Ammon's horn (tissue), 1 donor: Measurements from ENCODE around the gene MED10.
"Not testable (repeated sequence)": the region's sequence is repeated elsewhere in the genome, so short reads cannot be mapped to it uniquely, and the experiment has no call there.

ENCODE experiments used
- DNase-seq: peaks from one replicate; pipeline ENCODE4 v3.0.0-alpha.2; 2016; ENCODE audit warnings: low spot score

Gene MED10

DNA sequence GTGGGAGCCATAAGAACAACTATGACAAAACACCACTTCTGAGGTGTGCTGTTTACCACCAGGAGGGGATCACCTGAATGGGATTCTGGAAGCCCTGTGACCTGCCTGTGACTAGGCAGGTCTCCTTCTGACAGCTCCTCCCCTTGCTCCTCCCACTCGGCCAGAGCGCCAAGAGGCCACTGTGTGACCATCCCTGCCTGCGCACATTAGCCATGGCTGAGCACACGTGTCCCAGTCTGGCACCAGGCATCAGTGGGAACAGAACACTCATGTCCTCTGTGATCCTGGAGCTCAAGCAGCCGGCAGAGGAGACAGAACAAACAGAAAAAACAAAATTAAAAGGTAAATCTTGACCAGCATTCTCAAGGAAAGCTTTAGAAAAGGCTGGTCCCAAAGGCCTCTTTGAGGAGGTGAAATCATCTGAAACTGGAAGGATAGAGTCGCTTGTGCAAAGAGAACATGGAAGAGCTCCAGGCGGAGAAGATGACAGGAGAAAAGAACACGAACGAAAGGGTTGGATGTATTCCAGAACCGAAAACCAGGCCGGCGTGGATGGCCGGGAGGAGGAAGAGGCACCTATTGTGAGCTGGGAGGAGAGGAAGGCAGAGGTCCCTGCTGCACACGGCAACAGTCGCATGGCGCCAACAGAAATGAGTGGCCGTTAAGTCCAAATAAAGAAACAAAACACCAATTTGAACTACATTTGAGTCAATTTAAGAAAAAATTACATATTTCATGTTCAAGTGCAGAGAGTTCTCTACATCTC, 5.1 kb downstream of the MED10 start:
- DNase-seq = no peak

DNA sequence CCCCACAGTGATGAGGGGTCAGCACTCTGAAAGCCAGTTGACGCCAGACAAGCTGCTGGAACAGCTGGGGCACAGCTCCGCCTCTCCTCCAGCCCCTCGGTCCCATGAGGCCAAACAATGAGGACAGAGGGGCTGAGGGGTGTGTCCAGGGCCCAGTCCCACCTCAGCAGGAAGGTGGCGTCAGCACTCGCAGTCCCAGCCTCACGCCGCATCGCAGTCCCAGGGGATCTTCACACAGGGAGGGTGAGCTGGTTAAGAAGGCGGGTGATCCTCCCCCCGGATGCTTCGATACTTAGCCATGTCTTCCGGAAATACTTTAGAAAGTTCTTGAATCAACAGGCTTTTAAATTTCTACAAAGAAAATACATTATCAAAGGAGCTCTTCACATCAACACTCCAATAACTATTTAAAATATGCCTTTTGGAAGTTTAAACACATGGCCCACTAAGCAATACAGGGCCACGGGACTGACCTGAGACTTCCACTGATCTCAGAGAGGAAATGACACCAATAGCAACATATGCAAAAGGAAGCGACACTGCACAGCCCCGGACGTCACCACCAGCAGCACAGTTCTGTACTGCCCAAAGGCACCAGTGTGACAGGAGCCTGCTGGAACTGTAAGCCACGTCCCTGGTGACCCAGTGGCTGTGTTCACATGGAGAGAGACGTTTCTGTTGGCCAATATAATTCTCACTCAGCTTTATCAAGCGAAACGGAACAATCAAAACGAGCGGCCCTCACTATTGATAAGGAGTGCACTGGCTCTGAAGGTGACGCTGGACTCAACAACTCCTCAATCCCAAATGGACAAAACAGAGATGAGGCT, 5.9 kb downstream of the MED10 start:
- DNase-seq = no peak

GRCh38 chr5:6371079-6371810, 7.1 kb downstream of the MED10 start:
- no peak for DNase-seq

DNA sequence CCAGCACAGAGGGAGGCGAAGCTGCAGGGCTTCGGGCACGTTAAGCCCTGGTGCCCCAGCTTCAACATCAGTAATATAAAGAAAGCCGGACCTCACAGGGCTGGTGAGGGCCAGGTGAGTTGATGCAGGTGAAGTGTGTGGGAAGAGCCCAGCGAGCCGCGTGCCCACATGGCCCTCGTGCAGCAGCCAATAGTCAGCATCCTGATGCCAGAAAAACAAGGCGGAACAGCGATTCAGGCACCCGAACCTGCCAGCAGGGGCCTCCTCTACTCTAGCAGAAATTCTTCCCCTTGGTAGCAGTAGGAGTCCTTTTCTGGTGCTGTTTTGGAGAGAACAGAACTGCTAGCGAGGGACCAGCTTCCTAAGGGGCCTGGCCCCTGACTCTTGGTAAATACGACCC, 7.8 kb downstream of the MED10 start:
- DNase-seq = no peak

DNA sequence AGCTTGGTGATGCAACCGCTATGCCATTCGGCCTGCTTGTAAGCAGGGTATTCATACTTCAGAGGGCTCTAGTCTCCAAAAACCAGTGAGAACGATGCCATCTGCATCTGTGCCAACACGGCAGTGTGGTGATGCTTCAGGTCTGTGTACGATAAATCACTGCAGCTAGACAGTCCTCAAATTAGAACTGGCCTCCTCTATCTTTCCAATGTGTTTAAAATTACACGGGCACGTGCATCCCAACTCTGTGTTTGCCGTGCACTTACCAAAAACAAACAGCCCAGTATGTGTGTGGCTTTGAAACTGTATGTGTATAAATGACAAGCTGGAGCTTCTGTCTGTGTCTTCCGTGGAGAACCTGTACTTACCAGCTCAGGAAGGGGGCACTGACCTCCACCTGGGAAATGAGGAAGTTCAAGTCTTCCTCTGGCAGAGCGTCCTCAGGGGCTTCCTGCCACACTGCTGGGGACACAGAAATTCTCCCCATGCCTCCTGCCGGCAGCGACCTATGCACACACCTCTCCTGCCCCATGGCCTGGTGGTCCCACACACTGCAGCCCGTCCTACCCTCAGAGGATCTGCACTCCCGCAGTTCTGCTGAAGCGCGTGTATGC, 12.3 kb downstream of the MED10 start:
- peak; percentile 49 for DNase-seq

- DNase-seq = no peak
These were observed 13.0 kb downstream of the MED10 start for GRCh38 chr5:6365142-6365976.

DNA sequence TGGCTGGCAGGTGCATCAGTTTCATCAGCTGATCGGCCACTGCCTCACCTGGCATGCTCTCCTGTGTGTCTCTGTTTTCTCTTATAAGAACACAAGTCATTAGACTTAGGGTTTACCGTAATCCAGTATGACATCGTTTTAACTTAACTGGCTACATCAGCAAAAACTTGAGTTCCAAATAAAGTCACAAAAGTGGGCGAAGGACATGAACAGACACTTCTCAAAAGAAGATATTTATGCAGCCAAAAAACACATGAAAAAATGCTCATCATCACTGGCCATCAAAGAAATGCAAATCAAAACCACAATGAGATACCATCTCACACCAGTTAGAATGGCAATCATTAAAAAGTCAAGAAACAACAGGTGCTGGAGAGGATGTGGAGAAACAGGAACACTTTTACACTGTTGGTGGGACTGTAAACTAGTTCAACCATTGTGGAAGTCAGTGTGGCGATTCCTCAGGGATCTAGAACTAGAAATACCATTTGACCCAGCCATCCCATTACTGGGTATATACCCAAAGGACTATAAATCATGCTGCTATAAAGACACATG, 14.8 kb downstream of the MED10 start:
- DNase-seq = not testable (repeated sequence)

GRCh38 chr5:6362846-6363245, 15.5 kb downstream of the MED10 start:
- no peak for DNase-seq

- no peak for DNase-seq
These were observed 17.2 kb downstream of the MED10 start for GRCh38 chr5:6361101-6361500.

- DNase-seq = no peak
These were observed 17.8 kb downstream of the MED10 start for GRCh38 chr5:6360323-6361072.

- DNase-seq = no peak
These were observed 18.6 kb downstream of the MED10 start for GRCh38 chr5:6359555-6360322.

GRCh38 chr5:6358434-6358820, 19.9 kb downstream of the MED10 start:
- no peak for DNase-seq

DNA sequence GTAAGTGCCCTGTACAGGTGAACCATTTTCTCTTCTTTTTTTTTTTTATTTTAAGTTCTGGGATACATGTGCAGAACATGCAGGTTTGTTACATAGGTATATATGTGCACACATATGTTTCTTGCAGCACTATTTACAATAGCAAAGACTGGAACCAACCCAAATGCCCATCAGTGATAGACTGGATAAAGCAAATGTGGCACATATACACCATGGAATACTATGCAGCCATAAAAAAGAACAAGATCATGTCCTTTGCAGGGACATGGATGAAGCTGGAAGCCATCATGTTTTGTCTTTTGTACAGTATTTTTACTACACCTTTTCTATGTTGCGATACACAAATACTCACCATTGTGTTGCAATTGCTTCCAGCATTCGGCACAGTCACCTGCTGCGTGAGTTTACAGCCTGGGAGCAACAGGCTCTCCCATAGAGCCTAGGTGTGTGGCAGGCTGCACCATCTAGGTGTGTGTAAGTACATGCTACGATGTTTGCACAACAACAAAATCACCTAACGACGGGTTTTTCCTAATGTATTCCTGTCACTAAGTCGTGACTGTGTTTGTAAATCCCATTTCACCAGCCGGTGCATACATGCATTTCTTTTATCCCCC, 20.4 kb downstream of the MED10 start:
- not testable (repeated sequence) for DNase-seq

- DNase-seq = peak; percentile 72
These were observed 21.7 kb downstream of the MED10 start for GRCh38 chr5:6356578-6357164.

DNA sequence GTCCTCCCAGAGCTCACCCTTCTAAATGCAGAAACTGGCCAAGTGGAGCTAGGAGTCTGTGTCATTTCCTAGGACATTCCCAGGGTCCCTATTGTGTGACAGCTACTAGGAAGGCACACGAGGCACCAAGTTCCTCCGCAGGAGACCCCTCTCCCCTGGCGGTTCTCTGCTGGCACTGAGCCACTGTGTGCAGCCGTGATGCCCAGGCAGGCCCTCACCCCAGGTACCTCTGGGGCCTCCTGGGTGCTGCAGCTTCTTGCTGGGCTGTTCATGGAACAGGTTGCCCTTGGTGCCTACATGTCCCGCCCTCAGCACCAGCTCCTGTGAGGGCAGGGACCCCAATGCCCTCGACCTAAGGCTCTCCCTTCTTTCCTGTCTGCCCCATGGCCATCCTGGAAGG, 23.1 kb downstream of the MED10 start:
- DNase-seq = no peak

DNA sequence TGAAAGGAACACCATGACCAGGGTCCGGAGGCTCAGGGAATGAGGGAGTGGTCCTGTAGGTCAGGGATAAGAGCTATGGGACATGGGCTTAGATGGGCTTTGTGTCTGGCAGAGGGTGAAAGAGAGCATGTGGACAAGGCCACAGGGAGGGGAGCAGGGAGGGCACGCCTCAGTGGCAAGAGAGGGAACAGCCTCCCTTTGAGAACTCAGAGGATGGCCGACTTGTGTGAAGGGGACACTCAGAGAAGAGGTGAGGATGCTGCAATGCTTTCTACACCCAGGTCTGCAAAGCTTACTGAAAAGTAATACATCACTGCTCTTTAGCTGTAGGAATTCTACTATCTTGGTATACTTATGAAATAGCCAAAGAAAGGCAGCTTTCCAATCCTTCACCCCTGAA, 23.5 kb downstream of the MED10 start:
- DNase-seq = no peak

DNA sequence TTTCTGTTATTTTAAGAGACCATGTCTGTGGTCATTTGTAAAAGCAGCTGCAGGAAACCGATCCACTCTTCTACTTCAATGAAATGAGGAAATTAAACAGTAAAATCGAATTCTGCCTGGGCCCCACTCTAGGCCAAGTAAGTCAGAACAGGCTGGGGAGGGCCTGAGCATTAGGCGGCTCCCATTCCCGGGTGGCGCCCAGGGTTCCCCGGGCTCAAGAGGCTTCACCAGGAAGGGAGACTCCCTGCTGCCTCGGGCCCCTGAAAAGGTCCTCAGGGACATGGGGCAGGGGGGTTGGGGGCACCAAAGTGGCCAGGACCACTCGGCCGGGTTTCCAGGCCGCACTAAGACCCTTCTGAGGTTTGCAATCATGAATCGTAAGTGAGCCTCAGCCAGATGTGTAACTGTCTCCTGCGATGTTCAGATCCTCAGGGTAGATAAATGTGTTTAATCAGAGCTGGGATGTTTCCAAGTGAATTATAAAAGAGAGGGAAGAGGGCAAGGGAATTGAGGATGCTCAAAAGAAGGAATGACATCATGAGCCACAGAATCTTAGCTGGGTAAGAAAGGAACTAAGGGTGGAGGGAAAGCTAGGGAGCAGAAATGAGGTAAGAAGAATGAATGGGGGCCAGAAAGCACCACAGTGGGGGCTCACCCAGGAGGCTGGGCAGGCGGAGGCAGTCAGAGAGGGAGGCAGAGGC, 24.6 kb downstream of the MED10 start:
- DNase-seq = no peak
